ENCODE results near the gene IFI44.

The IFI44 gene

DNA sequence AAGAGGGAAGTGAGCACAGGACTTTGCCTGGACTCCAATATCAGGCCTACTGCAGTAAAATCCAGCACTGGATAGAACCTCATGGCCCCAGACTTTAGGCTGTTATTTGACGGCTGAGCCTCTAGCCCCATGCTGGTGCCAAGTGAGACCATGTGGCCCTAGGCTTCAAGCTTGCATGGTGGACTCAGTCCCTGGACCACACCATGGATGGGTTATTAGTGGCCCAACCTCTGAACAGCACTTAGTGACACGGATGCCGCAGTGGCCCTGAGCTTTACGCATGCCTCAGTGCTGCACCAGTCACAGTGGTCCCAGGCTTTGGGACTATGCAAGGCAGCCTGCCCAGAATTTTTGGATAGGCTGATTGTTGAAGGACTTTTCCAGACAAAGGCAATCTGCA lies 16.4 kb upstream of the IFI44 start:
- Mint-ChIP-seq H3K27me3 (no peaks in the 10 kb centered on the region), H3K9me3 (peaks cover 0 to 8% of the 10 kb centered on the region in 2 donors), H3K4me1 (no peaks in the 10 kb centered on the region), H3K4me3 (no peak overlapping the region), H3K27ac (no peak overlapping the region)
- no peak for ATAC-seq
- no peak for DNase-seq

DNA sequence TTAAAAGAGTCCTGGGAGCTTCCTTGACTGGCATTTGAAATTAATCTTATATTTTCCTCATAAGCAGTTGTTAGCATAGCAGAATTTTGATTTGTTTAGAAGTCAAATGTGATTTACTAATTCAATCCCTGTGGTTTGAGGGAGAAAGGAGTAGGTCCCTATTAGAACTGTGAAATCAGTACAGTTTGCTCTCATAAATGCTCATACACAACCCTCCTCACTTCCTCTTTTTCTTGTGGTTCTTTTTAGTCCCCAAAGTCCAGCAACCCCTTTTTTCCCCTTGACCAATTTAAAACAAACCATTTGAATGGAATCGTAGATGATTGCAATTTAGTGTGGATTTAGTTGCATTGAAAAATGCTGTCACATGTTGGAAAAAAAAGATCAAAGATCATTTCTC lies 9.2 kb upstream of the IFI44 start:
- no peak overlapping the region for H3K27ac Mint-ChIP-seq
- H3K9me3 Mint-ChIP-seq: peaks cover 5 to 7% of the 10 kb centered on the region in 2 donors
- H3K4me1 Mint-ChIP-seq: peaks cover 13% of the 10 kb centered on the region
- no peaks in the 10 kb centered on the region for H3K27me3 Mint-ChIP-seq
- H3K4me3 Mint-ChIP-seq: no peak overlapping the region
- ATAC-seq (no peak), DNase-seq (no peak)

- no peak for ATAC-seq
Measured at GRCh38 chr1:78641558-78641957, 8.1 kb upstream of the IFI44 start.

GRCh38 chr1:78645723-78646122 lies 3.9 kb upstream of the IFI44 start:
- Mint-ChIP-seq H3K4me3 (no peak overlapping the region), H3K27me3 (no peaks in the 10 kb centered on the region), H3K9me3 (peaks cover 22 to 29% of the 10 kb centered on the region in 2 donors), H3K27ac (no peak overlapping the region), H3K4me1 (peaks cover 37% of the 10 kb centered on the region)
- DNase-seq (no peak), ATAC-seq (no peak)

More at GRCh38 chr1:78641558-78641957, 8.1 kb upstream of the IFI44 start:
- no peaks in the 10 kb centered on the region for H3K27me3 Mint-ChIP-seq
- no peak overlapping the region for H3K27ac Mint-ChIP-seq
- no peak overlapping the region for H3K4me3 Mint-ChIP-seq
- no peak for DNase-seq
- H3K9me3 Mint-ChIP-seq: peaks cover 5 to 7% of the 10 kb centered on the region in 2 donors
- peaks cover 24% of the 10 kb centered on the region for H3K4me1 Mint-ChIP-seq

DNA sequence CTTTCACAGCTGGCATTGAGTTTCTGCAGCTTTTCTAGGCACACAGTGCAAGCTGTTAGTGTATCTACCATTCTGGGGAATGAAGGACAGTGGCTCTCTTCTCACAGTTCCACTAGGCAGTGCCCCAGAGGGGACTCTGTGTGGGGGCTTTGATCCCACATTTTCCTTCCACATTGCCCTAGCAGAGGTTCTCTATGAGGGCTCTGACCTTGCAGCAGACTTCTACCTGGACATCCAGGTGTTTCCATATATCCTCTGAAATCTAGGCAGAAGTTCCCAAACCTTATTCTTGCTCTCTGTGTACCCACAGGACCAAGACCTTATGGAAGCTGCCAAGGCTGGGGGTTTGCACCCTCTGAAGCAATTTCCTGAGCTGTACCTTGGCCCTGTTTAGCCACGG lies 2.4 kb upstream of the IFI44 start:
- ATAC-seq: no peak
- DNase-seq: no peak
- Mint-ChIP-seq H3K9me3 (peaks cover 22 to 29% of the 10 kb centered on the region in 2 donors), H3K4me1 (peaks cover 43% of the 10 kb centered on the region), H3K27ac (no peak overlapping the region), H3K27me3 (no peaks in the 10 kb centered on the region), H3K4me3 (no peak overlapping the region)

DNA sequence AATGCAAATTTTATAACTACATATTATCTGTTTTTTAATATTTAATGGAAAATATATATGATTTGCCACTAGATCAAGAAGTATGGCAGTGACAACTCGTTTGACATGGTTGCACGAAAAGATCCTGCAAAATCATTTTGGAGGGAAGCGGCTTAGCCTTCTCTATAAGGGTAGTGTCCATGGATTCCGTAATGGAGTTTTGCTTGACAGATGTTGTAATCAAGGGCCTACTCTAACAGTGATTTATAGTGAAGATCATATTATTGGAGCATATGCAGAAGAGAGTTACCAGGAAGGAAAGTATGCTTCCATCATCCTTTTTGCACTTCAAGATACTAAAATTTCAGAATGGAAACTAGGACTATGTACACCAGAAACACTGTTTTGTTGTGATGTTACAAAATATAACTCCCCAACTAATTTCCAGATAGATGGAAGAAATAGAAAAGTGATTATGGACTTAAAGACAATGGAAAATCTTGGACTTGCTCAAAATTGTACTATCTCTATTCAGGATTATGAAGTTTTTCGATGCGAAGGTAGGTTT lies 556 bp downstream of the IFI44 start:
- Mint-ChIP-seq H3K4me3 (peak overlapping the region; percentile 83 to 96), H3K27ac (peak overlapping the region in 1 of 2 donors; percentile 90), H3K4me1 (peaks cover 49% of the 10 kb centered on the region), H3K27me3 (no peaks in the 10 kb centered on the region), H3K9me3 (peaks cover 15 to 25% of the 10 kb centered on the region in 2 donors)
- DNase-seq (no peak), ATAC-seq (no peak)

DNA sequence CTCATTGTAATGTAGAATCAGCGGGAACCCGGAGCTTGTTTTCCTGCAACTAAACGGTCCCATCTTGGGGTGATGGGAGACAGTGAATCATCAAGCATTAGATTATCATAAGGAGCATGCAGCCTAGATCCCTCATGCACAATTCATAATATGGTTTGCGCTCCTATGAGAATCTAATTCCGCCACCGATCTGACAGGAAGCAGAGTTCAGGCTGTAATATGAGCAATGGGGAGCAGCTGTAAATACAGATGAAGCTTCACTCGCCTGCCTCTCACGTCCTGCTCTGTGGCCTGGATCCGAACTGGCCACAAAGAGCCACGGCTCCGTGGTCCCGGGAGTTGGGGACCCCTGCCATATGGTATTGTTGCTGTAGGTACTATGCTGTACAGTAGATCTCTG lies 1.6 kb downstream of the IFI44 start:
- DNase-seq (no peak), ATAC-seq (peak; percentile 62)
- Mint-ChIP-seq H3K9me3 (peaks cover 15 to 25% of the 10 kb centered on the region in 2 donors), H3K4me3 (peak overlapping the region; percentile 83 to 96), H3K27ac (peak overlapping the region; percentile 92 to 94), H3K4me1 (peaks cover 39% of the 10 kb centered on the region), H3K27me3 (no peaks in the 10 kb centered on the region)

DNA sequence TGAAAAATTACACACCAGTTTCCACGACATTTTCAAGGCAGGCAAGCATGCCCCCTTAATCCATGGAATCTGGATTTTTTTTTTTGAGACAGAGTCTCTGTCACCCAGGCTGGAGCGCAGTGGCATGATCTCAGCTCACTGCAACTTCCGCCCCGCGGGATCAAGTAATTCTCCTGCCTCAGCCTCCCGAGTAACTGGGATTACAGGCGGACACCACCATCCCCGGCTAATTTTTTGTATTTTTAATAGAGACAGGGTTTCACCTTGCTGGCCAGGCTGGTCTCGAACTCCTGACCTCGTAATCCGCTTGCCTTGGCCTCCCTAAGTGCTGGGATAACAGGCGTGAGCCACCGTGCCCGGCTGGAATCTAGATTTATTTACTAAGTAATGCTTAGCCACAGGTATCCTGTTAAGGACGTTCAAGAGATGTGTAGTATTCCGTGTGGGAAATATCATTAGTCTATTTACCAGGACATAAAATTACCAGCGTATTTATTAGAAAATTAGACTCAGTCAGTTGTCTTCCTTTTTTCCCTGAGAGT lies 2.5 kb downstream of the IFI44 start:
- peak overlapping the region in 1 of 2 donors; percentile 66 for H3K27ac Mint-ChIP-seq
- H3K4me3 Mint-ChIP-seq: peak overlapping the region; percentile 54 to 96
- DNase-seq: no peak
- H3K4me1 Mint-ChIP-seq: peaks cover 30% of the 10 kb centered on the region
- no peak for ATAC-seq
- peaks cover 15 to 19% of the 10 kb centered on the region in 2 donors for H3K9me3 Mint-ChIP-seq
- H3K27me3 Mint-ChIP-seq: no peaks in the 10 kb centered on the region

GRCh38 chr1:78658901-78659300 lies 9.3 kb downstream of the IFI44 start:
- no peak overlapping the region for H3K27ac Mint-ChIP-seq
- H3K4me1 Mint-ChIP-seq: no peaks in the 10 kb centered on the region
- no peak overlapping the region for H3K4me3 Mint-ChIP-seq
- no peaks in the 10 kb centered on the region for H3K27me3 Mint-ChIP-seq
- DNase-seq (no peak), ATAC-seq (no peak)
- no peaks in the 10 kb centered on the region for H3K9me3 Mint-ChIP-seq

- Mint-ChIP-seq H3K27ac (no peak overlapping the region), H3K27me3 (no peaks in the 10 kb centered on the region), H3K4me1 (no peaks in the 10 kb centered on the region), H3K4me3 (no peak overlapping the region), H3K9me3 (no peaks in the 10 kb centered on the region)
- no peak for DNase-seq
- no peak for ATAC-seq
Measured at GRCh38 chr1:78663923-78664322, 14.3 kb downstream of the IFI44 start.

GRCh38 chr1:78664763-78665162 lies 15.1 kb downstream of the IFI44 start:
- ATAC-seq: peak; percentile 85
- DNase-seq: no peak
- Mint-ChIP-seq H3K4me3 (no peak overlapping the region), H3K27ac (no peak overlapping the region), H3K4me1 (no peaks in the 10 kb centered on the region), H3K9me3 (no peaks in the 10 kb centered on the region), H3K27me3 (no peaks in the 10 kb centered on the region)

DNA sequence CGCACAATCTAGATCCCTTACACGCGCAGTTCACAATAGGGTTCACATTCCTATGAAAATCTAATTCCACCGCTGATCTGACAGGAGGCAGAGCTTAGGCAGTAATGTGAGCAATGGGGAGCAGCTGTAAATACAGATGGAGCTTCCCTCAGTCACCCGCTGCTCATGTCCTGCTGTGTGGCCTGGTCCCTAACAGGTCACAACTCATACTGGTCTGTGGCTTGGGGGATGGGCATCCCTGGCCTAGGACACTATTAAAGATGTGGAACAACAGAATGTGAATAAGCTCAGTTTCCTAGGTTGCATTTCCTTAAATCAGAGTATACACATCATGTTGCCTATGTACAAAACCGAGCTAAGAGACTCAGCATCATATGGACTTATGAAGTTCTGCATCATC lies 16.2 kb downstream of the IFI44 start:
- no peaks in the 10 kb centered on the region for H3K9me3 Mint-ChIP-seq
- DNase-seq (no peak), ATAC-seq (no peak)
- H3K27ac Mint-ChIP-seq: no peak overlapping the region
- no peaks in the 10 kb centered on the region for H3K27me3 Mint-ChIP-seq
- H3K4me3 Mint-ChIP-seq: no peak overlapping the region
- H3K4me1 Mint-ChIP-seq: no peaks in the 10 kb centered on the region

GRCh38 chr1:78667939-78668338 lies 18.3 kb downstream of the IFI44 start:
- no peak for DNase-seq

DNA sequence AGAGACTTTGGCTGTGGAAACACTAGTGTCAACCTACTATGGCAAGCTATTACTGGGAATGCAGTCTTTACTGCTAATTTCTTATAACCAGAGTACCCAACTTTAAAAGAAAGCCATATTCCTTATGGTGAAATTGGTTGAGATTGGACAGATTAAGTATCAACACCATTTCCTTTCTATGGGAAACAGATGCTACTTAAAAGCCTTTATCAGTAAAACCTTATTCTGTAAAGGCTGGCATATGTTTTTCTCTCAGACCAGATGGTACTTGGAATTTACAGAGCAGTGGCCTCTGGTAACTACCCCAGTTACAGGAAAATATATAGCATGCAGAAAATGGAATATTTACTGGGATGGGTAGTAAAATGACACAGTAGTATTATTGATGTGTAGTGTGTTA lies 18.8 kb downstream of the IFI44 start:
- H3K27me3 Mint-ChIP-seq: no peaks in the 10 kb centered on the region
- no peaks in the 10 kb centered on the region for H3K9me3 Mint-ChIP-seq
- no peaks in the 10 kb centered on the region for H3K4me1 Mint-ChIP-seq
- ATAC-seq: no peak
- no peak for DNase-seq
- H3K4me3 Mint-ChIP-seq: no peak overlapping the region
- no peak overlapping the region for H3K27ac Mint-ChIP-seq

More at GRCh38 chr1:78667939-78668338, 18.3 kb downstream of the IFI44 start:
- Mint-ChIP-seq H3K4me3 (no peak overlapping the region), H3K27ac (no peak overlapping the region), H3K9me3 (no peaks in the 10 kb centered on the region), H3K4me1 (no peaks in the 10 kb centered on the region), H3K27me3 (no peaks in the 10 kb centered on the region)
- no peak for ATAC-seq

- Mint-ChIP-seq H3K27me3 (no peaks in the 10 kb centered on the region), H3K27ac (no peak overlapping the region), H3K4me3 (no peak overlapping the region), H3K4me1 (no peaks in the 10 kb centered on the region), H3K9me3 (no peaks in the 10 kb centered on the region)
- ATAC-seq: peak; percentile 24
- no peak for DNase-seq
Measured at GRCh38 chr1:78672428-78672827, 22.8 kb downstream of the IFI44 start.

GRCh38 chr1:78673120-78673519 lies 23.5 kb downstream of the IFI44 start:
- Mint-ChIP-seq H3K4me3 (no peak overlapping the region), H3K27ac (no peak overlapping the region), H3K4me1 (peaks cover 5% of the 10 kb centered on the region), H3K27me3 (no peaks in the 10 kb centered on the region), H3K9me3 (no peaks in the 10 kb centered on the region)
- no peak for DNase-seq
- peak; percentile 74 for ATAC-seq

Measured in stimulated activated naive CD8-positive, alpha-beta T cell treated with anti-CD3 and anti-CD28 coated beads, Interleukin-15, amount 100 ng/mL, for 72 hours (primary cell).